Breast epithelium (tissue), 3 donors: ENCODE measurements around the gene TTLL12.

ENCODE experiments used
- POLR2A ChIP-seq: fragments of 450-650 bp; IDR thresholded peaks from one replicate; pipeline ENCODE4 v1.6.1; 2016; ENCODE audit warnings: antibody characterized with exemption, mild to moderate bottlenecking, moderate library complexity
- POLR2AphosphoS5 ChIP-seq, 3 donors: sonication (generic); formaldehyde crosslinking; IDR thresholded peaks; one replicate each; pipeline ENCODE4 v1.6.1; 2017; ENCODE audit warnings: antibody characterized with exemption in 3 of 3
- TF ChIP-seq, protein P1 (sequence below), 3 donors: fragments of 450-650 bp; IDR thresholded peaks; one replicate each; pipeline ENCODE4 v1.5.1; 2016 to 2017; ENCODE audit warnings: antibody characterized with exemption in 3 of 3, mild to moderate bottlenecking in 3 of 3, moderate library complexity in 3 of 3

DNA sequence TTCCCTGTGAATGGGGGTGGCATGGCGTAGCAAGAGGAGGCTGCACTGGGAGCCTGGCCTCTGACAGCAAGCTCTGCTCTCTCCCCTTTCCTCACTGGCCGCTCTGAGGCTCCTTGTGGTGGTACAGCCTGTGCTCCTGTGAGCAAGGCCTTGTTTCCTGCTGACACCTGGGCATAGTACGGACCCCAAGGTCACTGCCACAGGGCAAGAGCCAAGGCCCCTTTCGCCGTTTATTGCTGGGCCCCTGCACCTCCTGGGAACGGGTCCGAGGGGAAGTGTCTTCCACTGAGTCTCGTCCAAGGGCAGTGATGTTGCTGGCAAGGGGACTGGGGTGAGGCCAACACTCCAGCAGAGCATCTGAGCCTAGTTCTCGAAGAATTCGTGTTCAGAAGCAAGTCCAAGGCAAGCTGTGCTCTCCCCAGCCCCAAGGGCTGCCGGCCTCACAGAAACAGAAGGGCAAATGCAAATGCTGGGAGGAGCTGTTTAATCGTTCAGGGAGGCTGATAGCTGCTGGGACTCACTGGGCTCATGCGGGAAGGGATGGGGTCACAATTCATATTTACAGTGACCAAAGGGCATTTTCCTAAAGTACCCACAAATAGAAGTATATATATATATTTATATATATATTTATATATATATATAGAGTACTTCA lies 15.9 kb upstream of the TTLL12 start:
- TF ChIP-seq, protein P1, sequence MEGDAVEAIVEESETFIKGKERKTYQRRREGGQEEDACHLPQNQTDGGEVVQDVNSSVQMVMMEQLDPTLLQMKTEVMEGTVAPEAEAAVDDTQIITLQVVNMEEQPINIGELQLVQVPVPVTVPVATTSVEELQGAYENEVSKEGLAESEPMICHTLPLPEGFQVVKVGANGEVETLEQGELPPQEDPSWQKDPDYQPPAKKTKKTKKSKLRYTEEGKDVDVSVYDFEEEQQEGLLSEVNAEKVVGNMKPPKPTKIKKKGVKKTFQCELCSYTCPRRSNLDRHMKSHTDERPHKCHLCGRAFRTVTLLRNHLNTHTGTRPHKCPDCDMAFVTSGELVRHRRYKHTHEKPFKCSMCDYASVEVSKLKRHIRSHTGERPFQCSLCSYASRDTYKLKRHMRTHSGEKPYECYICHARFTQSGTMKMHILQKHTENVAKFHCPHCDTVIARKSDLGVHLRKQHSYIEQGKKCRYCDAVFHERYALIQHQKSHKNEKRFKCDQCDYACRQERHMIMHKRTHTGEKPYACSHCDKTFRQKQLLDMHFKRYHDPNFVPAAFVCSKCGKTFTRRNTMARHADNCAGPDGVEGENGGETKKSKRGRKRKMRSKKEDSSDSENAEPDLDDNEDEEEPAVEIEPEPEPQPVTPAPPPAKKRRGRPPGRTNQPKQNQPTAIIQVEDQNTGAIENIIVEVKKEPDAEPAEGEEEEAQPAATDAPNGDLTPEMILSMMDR (IDR thresholded peaks at IDR 0.05) = no peak
- TF ChIP-seq POLR2A (no peak), POLR2AphosphoS5 (IDR thresholded peaks at IDR 0.05) (no peak)
